Measurements from ENCODE around the gene CWC15.
"Not testable (repeated sequence)": the region's sequence is repeated elsewhere in the genome, so short reads cannot be mapped to it uniquely, and the experiment has no call there.

Gene CWC15

GRCh38 chr11:94973099-94973968 is at the start of gene CWC15, which contains the start of gene KDM4D:
Gene CWC15 (minus strand): TSS chr11:94973556. CDS start chr11:94972185, 1,371 bp downstream.
Gene KDM4D (plus strand): TSS chr11:94973709. CDS start chr11:94997373, 23,664 bp downstream.
- DNase-seq: no peak

- DNase-seq: not testable (repeated sequence)
Observed at GRCh38 chr11:95021468-95021867, 48.1 kb upstream of the CWC15 start.

- no peak for DNase-seq
Observed at GRCh38 chr11:95016139-95016538, 42.8 kb upstream of the CWC15 start.

DNA sequence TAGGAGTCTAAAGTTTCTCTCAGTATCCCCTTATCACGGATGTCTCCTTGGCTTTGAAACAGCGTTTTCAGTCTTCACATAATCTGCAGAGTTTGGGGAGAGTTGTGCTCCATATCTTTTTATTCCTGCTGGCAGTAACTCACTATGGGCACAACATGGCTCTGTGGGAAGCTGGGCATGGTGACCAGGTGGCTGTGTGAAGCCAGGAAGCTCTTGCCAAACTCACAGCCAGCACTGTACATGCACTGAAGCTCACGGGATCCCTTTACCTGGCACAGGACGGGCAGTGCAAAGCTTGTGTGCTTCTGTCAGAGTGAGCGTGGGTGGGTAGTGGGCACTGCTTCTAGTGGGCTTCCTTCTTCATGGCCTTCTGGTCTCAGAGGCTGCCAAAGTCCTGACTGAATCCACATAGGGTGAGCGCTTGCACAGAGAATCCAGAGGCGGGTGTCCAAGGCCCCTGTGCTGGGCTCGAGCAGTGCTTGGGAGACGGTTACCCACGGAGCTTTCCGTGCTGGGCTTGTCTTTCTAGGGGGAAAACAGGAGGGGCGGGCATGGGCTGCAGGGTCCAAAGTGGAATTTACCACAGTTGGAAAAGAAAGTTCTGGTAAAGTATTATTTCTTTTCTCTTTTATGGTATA is 40.9 kb upstream of the CWC15 start:
- no peak for DNase-seq

DNA sequence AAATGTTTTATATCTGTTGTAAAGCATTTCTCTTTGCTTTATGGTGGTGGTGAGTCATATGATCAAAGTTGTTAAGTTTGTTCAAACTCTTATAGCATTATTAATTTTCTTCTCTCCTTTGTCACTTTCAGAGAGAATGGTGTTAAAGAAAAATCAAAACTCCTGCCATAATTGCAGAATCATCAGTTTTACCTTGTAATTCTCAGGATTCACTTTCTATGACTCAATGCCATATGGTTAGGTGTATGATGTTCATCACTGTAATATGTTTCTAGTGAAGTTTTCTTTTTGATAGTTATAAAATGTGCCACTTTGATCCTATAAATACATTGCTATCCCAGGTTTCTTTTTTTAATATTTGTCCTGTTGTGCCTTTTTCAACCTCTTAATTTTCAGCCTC is 38.0 kb upstream of the CWC15 start:
- DNase-seq: no peak

GRCh38 chr11:95005642-95006041 is 32.3 kb upstream of the CWC15 start:
- DNase-seq: no peak

- DNase-seq: no peak
Observed at GRCh38 chr11:95003716-95004115, 30.4 kb upstream of the CWC15 start.

- no peak for DNase-seq
Observed at GRCh38 chr11:94998285-94998684, 24.9 kb upstream of the CWC15 start.

- no peak for DNase-seq
Observed at GRCh38 chr11:94997437-94997836, 24.1 kb upstream of the CWC15 start.

GRCh38 chr11:94993400-94993943 is 20.1 kb upstream of the CWC15 start:
- DNase-seq: no peak

DNA sequence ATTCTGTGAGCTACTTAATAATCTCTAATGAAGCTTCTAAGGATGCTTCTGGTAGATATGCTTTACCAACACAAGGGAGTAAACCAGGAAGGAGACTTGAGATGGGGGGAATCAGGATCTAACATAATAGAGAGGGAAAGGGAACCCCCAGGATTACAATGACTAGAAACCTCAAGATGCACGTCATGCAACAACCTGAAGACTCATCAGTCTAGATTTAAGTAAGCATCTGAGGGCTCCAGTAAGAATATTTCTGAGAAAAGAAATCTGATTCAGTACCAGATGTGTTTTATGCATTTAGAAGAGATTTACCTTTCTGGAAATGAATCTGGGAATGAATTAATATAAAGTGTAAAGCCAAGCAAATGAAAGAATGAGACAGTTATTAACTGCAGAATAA is 15.4 kb upstream of the CWC15 start:
- DNase-seq: no peak

- DNase-seq: no peak
Observed at GRCh38 chr11:94987378-94987777, 14.0 kb upstream of the CWC15 start.

GRCh38 chr11:94975599-94975998 is 2.2 kb upstream of the CWC15 start:
- DNase-seq: no peak

DNA sequence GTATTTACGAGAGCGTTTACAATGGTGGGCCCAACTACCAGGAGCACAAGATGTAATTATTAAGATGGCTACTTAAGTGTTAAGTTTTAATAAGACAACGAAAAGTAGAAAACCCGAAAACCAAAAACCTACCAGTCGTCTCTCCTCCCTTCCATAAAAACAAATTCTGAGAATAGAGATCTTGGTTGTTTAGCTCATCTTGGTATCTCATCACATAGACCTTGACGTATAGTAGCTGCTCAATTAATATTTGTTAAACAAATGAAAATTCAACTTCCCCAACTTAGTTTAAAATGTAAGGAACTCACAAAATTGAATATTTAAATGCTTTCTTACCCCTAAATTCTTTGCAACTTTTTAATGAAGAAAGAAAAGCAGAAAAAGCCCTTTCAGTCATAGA is 822 bp upstream of the CWC15 start:
- DNase-seq: no peak

GRCh38 chr11:94972700-94973098 is 657 bp downstream of the CWC15 start:
- DNase-seq: no peak

DNA sequence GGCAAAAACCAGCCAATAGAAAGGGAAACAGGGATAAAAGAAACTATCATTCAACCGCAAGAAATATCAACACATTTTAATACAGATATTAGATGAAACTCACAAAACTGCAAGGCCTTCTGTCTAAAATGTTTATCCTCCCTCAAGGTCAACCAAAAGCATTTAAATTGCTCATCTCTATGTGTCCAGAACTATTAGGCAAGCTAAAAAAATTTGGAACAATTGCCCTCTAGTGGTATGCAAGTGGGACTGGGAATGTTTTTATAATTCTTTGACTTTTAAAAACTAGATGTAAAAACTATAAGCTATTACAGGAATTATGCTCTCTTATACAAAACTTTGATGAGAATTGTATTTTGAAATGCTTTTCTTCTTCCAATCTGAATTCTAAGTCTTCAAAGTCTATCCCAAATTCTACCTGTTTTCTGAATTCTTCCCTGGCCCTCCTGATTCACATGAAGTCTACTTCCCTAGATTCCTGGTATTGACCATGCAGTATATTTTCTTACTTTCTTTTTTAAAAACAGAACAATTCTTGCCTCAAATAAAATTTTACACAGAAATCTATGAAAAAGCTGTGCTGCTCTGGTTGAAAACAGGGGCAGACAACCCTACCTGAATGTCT is 4.9 kb downstream of the CWC15 start:
- no peak for DNase-seq

DNA sequence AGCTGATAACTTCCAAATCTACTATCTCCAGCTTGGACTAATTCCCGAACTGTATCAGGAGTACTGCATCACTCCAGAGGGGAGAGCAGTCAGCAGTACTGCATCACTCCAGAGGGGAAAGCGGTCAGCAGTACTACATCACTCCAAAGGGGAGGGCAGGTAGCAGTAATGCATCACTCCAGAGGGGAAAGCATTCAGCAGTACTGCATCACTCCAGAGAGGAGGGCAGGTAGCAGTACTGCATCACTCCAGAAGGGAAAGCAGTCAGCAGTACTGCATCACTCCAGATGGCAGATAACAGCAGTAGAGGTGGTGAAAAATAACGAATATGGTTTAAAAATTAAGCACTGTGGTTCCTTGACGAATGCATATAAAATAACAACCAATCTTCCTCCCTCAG is 8.4 kb downstream of the CWC15 start:
- DNase-seq: no peak

DNA sequence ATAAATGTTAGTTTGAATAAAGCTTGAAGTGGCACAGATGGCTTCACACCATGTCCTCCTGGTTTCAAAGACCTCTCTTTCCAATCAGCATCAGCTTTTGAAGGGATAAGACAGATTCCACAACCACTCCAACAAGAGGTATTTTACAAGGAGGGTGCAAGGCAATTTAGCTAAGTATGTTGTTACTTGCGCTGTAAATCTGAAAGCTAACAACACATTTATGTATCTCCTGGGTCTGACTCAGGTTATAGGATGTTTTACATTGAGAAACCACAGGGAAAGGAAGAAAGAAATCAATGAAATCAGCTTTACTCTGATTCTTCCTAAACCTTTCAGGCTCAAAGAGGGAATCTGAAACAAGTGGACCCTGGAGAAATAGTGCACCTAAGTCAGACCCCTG is 12.1 kb downstream of the CWC15 start:
- DNase-seq: no peak

- no peak for DNase-seq
Observed at GRCh38 chr11:94960488-94960887, 12.9 kb downstream of the CWC15 start.

DNA sequence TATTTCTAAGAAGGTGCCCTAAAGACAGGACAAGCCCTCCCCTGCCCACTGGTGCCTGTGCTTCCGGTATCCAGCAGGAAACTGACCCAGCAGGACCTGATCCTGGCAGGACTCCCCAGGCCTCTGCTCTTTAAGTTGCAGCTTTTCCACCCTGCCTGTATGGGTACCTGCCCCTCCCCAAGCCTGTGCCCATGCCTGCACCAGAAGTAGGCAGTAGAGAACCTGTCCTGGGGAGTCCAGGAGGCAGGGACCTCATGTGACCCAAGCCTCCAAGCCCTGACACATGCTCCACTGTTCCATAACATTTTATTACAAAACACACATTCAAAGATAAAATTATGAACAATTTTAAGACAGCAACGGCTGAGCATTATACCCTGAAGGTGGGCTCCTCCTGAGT is 14.2 kb downstream of the CWC15 start:
- DNase-seq: no peak

DNA sequence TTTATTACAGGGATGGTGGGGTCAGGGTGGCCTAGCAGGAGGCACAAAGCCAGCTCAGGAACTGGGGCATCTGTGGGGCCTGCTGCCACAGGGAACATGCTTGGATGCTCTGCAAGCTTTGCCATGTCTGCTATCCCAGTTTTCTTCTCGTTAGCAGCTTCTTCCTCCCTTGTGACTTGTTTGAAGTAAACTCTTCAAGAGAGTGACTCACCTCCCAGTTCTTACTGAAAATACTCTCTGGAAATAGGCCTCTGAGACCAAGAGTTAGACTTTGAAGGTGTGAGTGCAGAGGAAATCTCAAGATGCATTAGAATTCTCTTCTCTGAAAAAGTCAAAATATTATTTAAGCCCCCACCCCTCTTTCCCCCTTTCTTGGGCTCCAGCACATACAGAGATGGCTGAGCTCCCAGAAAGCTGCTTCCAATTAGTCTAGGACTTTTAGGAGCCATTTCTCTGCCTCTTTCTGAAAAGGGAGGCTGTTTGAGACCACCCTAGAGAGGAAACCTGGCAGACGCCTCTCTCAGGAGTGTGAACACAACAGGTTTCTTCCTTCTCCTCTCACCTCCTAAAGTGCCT is 15.1 kb downstream of the CWC15 start:
- no peak for DNase-seq

GRCh38 chr11:94956963-94957362 is 16.4 kb downstream of the CWC15 start:
- no peak for DNase-seq

- no peak for DNase-seq
Observed at GRCh38 chr11:94954753-94955152, 18.6 kb downstream of the CWC15 start.

Measured in cortex of kidney (tissue), 1 donor.